IMR-90 (cell line): ENCODE measurements around the gene NDC80. TPM values are rescaled to one million over a fixed set of nuclear protein-coding genes. Genes with fewer than 3 reads are reported as not detected.

ENCODE experiments used
- ATAC-seq: fragments of 200-7000 bp; cut with Tn5 transposase; 2 replicates; pipeline ENCODE4 v1.9.1; 2020; ENCODE audit warnings: low read depth, mild to moderate bottlenecking, moderate library complexity
- BruUV-seq: library from RNA; stranded (reverse); fragments of 400-500 nt; replicated peaks from 2 replicates; lab custom pipeline; 2021; lab: Mats Ljungman, UMichigan
- CTCF ChIA-PET: fragments of 300-600 bp; formaldehyde crosslinking; extraction: SDS; loops from one replicate; lab custom pipeline; 2021; ENCODE audit warnings: antibody characterized with exemption; lab: Yijun Ruan, JAX
- POLR2A ChIA-PET: fragments of 300-600 bp; sonication (Branson Sonifier 250); formaldehyde crosslinking; loops from one replicate; lab custom pipeline; 2022; ENCODE audit warnings: antibody characterized with exemption; ENCODE audit not compliant: unreplicated experiment; lab: Charles Lee
- DNase-seq: peaks from one replicate; pipeline ENCODE4 v3.0.0; 2013
- H2AFZ ChIP-seq: replicated peaks from 2 replicates; pipeline ENCODE3; 2013; ENCODE audit warnings: low read length, mild to moderate bottlenecking; ENCODE audit not compliant: poor library complexity
- H2AK5ac ChIP-seq: 2 replicates; pipeline ENCODE4 v1.6.1; 2013; ENCODE audit warnings: low read depth, low read length, inconsistent platforms
- H2AK9ac ChIP-seq: replicated peaks from 2 replicates; pipeline ENCODE3; 2013; ENCODE audit warnings: mild to moderate bottlenecking, low read depth, low read length, moderate library complexity; ENCODE audit not compliant: poor library complexity
- H2BK120ac ChIP-seq: 2 replicates; pipeline ENCODE4 v1.6.1; 2013; ENCODE audit warnings: low read depth, low read length, inconsistent platforms
- H2BK15ac ChIP-seq: 3 replicates; pipeline ENCODE4 v1.6.1; 2013; ENCODE audit warnings: low read depth, low read length, inconsistent platforms
- H2BK20ac ChIP-seq: 2 replicates; pipeline ENCODE4 v1.6.1; 2013; ENCODE audit warnings: low read depth, mild to moderate bottlenecking, inconsistent platforms, low read length, moderate library complexity
- H2BK5ac ChIP-seq: 2 replicates; pipeline ENCODE4 v1.6.1; 2013; ENCODE audit warnings: mild to moderate bottlenecking, low read depth, low read length, inconsistent platforms; ENCODE audit not compliant: poor library complexity, severe bottlenecking
- H3K14ac ChIP-seq: replicated peaks from 2 replicates; pipeline ENCODE4 v1.6.1; 2013; ENCODE audit warnings: low read depth, low read length, inconsistent platforms
- H3K18ac ChIP-seq: 2 replicates; pipeline ENCODE4 v1.6.1; 2013; ENCODE audit warnings: low read depth, low read length, control low read depth
- H3K23ac ChIP-seq: 2 replicates; pipeline ENCODE4 v1.6.1; 2013; ENCODE audit warnings: low read depth, low read length, inconsistent platforms
- H3K27ac ChIP-seq: 2 replicates; pipeline ENCODE4 v1.5.1; 2013; ENCODE audit warnings: mild to moderate bottlenecking, control low read depth, low read length; ENCODE audit not compliant: insufficient read depth
- H3K27me3 ChIP-seq: 2 replicates; pipeline ENCODE4 v1.6.1; 2013; ENCODE audit warnings: low read length; ENCODE audit not compliant: control insufficient read depth, insufficient read depth
- H3K36me3 ChIP-seq: 2 replicates; pipeline ENCODE4 v1.6.1; 2013; ENCODE audit warnings: low read length, mixed read lengths; ENCODE audit not compliant: control insufficient read depth, insufficient read depth
- H3K4ac ChIP-seq: 2 replicates; pipeline ENCODE4 v1.6.1; 2013; ENCODE audit warnings: low read depth, low read length, inconsistent platforms
- H3K4me1 ChIP-seq: 2 replicates; pipeline ENCODE4 v1.6.1; 2013; ENCODE audit warnings: low read length, mixed read lengths; ENCODE audit not compliant: control insufficient read depth, insufficient read depth
- H3K4me2 ChIP-seq: 2 replicates; pipeline ENCODE4 v1.6.1; 2013; ENCODE audit warnings: low read depth, mild to moderate bottlenecking, control low read depth, low read length, moderate library complexity
- H3K4me3 ChIP-seq: 2 replicates; pipeline ENCODE4 v1.5.1; 2013; ENCODE audit warnings: low read depth, mild to moderate bottlenecking, control low read depth, low read length, moderate library complexity; ENCODE audit not compliant: insufficient read depth
- H3K56ac ChIP-seq: 2 replicates; pipeline ENCODE4 v1.6.1; 2013; ENCODE audit warnings: low read length, inconsistent platforms; ENCODE audit not compliant: insufficient read depth; ENCODE audit errors: extremely low read depth
- H3K79me1 ChIP-seq, 2 experiments: 2 replicates each; pipeline ENCODE4 v1.6.1; 2013; ENCODE audit warnings: low read length in 2 of 2, inconsistent platforms in 1 of 2, low read depth in 1 of 2
- H3K9ac ChIP-seq: 2 replicates; pipeline ENCODE4 v1.6.1; 2013; ENCODE audit warnings: low read depth, low read length, control low read depth
- H3K9me1 ChIP-seq: 2 replicates; pipeline ENCODE4 v1.6.1; 2013; ENCODE audit warnings: low read length, inconsistent platforms; ENCODE audit not compliant: insufficient read depth
- H3K9me3 ChIP-seq: 2 replicates; pipeline ENCODE4 v1.6.1; 2013; ENCODE audit warnings: low read length; ENCODE audit not compliant: control insufficient read depth, insufficient read depth
- H4K20me1 ChIP-seq: 2 replicates; pipeline ENCODE4 v1.6.1; 2013; ENCODE audit warnings: low read length, inconsistent platforms; ENCODE audit not compliant: insufficient read depth
- H4K5ac ChIP-seq: 2 replicates; pipeline ENCODE4 v1.6.1; 2013; ENCODE audit warnings: mild to moderate bottlenecking, low read depth, low read length, control low read depth
- H4K8ac ChIP-seq, 2 experiments: 2 replicates each; pipeline ENCODE4 v1.6.1; 2013; ENCODE audit warnings: low read depth in 2 of 2, low read length in 2 of 2, control low read depth in 1 of 2, inconsistent platforms in 1 of 2
- H4K91ac ChIP-seq: 2 replicates; pipeline ENCODE4 v1.6.1; 2013; ENCODE audit warnings: low read depth, low read length, inconsistent platforms; ENCODE audit not compliant: insufficient read depth
- ELK1 ChIP-seq: fragments of 150-350 bp; IDR thresholded peaks from 2 replicates; pipeline ENCODE4 v1.6.1; 2016; ENCODE audit warnings: low read depth, mild to moderate bottlenecking, low read length, moderate library complexity, borderline replicate concordance
- MAFK ChIP-seq: IDR thresholded peaks from 2 replicates; pipeline ENCODE4 v1.6.1; 2012; ENCODE audit warnings: low read depth, low read length, improper control_type of control experiment
- MXI1 ChIP-seq: IDR thresholded peaks from 2 replicates; pipeline ENCODE4 v1.6.1; 2012; ENCODE audit warnings: low read depth, mild to moderate bottlenecking, low read length, moderate library complexity, borderline replicate concordance
- SMC3 ChIP-seq: fragments of 150-350 bp; IDR thresholded peaks from 2 replicates; pipeline ENCODE4 v1.6.1; 2016; ENCODE audit warnings: low read depth, mild to moderate bottlenecking, antibody characterized with exemption, low read length, moderate library complexity
- USF2 ChIP-seq: fragments of 150-350 bp; IDR thresholded peaks from 2 replicates; pipeline ENCODE4 v1.6.1; 2017; ENCODE audit warnings: mild to moderate bottlenecking, antibody characterized with exemption, low read length, low read depth
- WGBS, 2 experiments: methylation state at CpG; one replicate each; pipeline versions ENCODE4 v1.1.5 to v1.1.7; 2013; ENCODE audit warnings: missing lambda C conversion rate in 2 of 2; ENCODE audit not compliant: insufficient read length in 1 of 2; ENCODE audit errors: extremely low coverage in 2 of 2; 5-methylcytosine and 5-hydroxymethylcytosine counted together
- dilution Hi-C: fragments of 300-500 bp; cut with HindIII; formaldehyde crosslinking; loops from one replicate; pipeline ENCODE4 v1.14.3; 2018; ENCODE audit warnings: low sequenced_read_pairs; ENCODE audit not compliant: unreplicated experiment
- in situ Hi-C: fragments of 300-500 bp; cut with MboI; formaldehyde crosslinking; loops from 3 replicates; pipeline ENCODE4 v1.14.3; 2019; ENCODE audit warnings: low sequenced_read_pairs, inconsistent platforms, mixed read lengths
- intact Hi-C: fragments of 100-400 bp; cut with micrococcal nuclease; formaldehyde crosslinking; loops from 2 replicates; pipeline ENCODE4 v1.10.0; 2022
- polyA plus RNA-seq, 3 experiments: library from polyadenylated mRNA; depleted of rRNA; stranded (reverse); fragments of >200 nt; gene quantifications; 2 replicates each; pipeline ENCODE4 v1.2.3, GENCODE V29; 2012; ENCODE audit warnings: low replicate concordance in 1 of 3
- total RNA-seq: library from RNA; depleted of rRNA; stranded (reverse); fragments of >200 nt; gene quantifications from 2 replicates; pipeline ENCODE4 v1.2.3, GENCODE V29; 2012

NDC80 gene
- total and polyA plus RNA-seq, 2 of the 4 experiments (the other 2 are of a cell fraction) = 11.8 to 15.5 TPM

GRCh38 chr18:2535419-2535910 lies 35.9 kb upstream of the NDC80 start:
- H3K27me3 ChIP-seq = no peaks in the 10 kb centered on the region
- H4K5ac ChIP-seq = no peak overlapping the region
- 0 out of 2 replicates have a peak overlapping the region, but pooled peaks have one; percentile 15 for H3K4ac ChIP-seq
- H3K27ac ChIP-seq = no peak overlapping the region
- peaks cover 2% of the 10 kb centered on the region for H3K9me3 ChIP-seq
- H2BK20ac ChIP-seq = no peak overlapping the region
- DNase-seq (no peak), ATAC-seq (no peak)
- no peaks in the 10 kb centered on the region for H4K20me1 ChIP-seq
- no peak overlapping the region for H2AFZ ChIP-seq
- no peak overlapping the region for H3K4me3 ChIP-seq
- no peak overlapping the region for H2AK9ac ChIP-seq
- no peak overlapping the region for H2AK5ac ChIP-seq
- no peak overlapping the region for H3K14ac ChIP-seq
- no peak overlapping the region for H4K8ac ChIP-seq
- no peak overlapping the region for H2BK120ac ChIP-seq
- no peak overlapping the region for H3K56ac ChIP-seq
- no peaks in the 10 kb centered on the region for H3K9me1 ChIP-seq
- no peaks in the 10 kb centered on the region for H3K36me3 ChIP-seq
- H3K23ac ChIP-seq = no peak overlapping the region
- intact Hi-C loops = no loop called here
- in situ Hi-C loops = loop anchor here (5.0 to 25.0 kb wide), 3 partner anchors 198 to 948 kb away; no protein-coding TSS in a partner anchor
- H3K4me1 ChIP-seq = no peaks in the 10 kb centered on the region
- TF ChIP-seq SMC3 (no peak), USF2 (no peak), MAFK (no peak), ELK1 (no peak), MXI1 (no peak)
- H4K91ac ChIP-seq = no peak overlapping the region
- BruUV-seq = no TSS peak
- H2BK5ac ChIP-seq = no peak overlapping the region
- H3K79me1 ChIP-seq = no peaks in the 10 kb centered on the region
- H3K4me2 ChIP-seq = no peak overlapping the region
- ChIA-PET POLR2A (no interaction called here), CTCF (interaction anchor here (1.2 kb wide), 1 partner anchor 11 kb away, joined by 3 read pairs; no protein-coding TSS in a partner anchor)
- H2BK15ac ChIP-seq = no peak overlapping the region
- dilution Hi-C loops = no loop called here
- 100% methylated on average over 1 of the region's 1 CpG; no CpG with 5 or more reads in 1 of the 2 experiments for WGBS, 2 experiments
- H3K18ac ChIP-seq = no peak overlapping the region
- no peak overlapping the region for H3K9ac ChIP-seq
